HG02973 (cell line): ENCODE results near the gene GRM5.
"Not testable (repeated sequence)": the region's sequence is repeated elsewhere in the genome, so short reads cannot be mapped to it uniquely, and the experiment has no call there.

Source experiments
- ATAC-seq: cut with Tn5 transposase; IDR thresholded peaks from one replicate; pipeline ENCODE4 v1.9.1; 2021; ENCODE audit warnings: moderate library complexity; ENCODE audit not compliant: unreplicated experiment

The GRM5 gene

DNA sequence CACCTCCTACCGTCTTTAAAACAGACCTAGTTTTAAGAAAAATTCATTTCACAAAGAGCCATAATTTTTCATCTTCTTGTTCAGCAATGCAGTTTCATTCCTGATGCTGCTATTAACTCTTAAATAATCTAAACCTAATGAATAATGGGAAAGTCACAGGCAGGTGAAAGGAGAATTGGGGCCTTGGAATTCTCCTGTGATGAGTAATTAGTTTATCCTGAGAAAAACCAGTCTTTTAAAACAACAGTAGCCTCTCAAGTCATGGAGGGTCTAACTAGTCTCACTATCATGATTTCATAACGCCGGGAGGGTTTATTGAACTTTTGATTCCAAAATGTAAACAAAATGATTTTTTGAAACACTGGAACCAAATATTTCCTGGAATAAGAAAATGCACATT is 86.8 kb downstream of the GRM5 start:
- ATAC-seq = not testable (repeated sequence)

- ATAC-seq = not testable (repeated sequence)
These were observed 90.3 kb downstream of the GRM5 start for GRCh38 chr11:88975441-88975840.

DNA sequence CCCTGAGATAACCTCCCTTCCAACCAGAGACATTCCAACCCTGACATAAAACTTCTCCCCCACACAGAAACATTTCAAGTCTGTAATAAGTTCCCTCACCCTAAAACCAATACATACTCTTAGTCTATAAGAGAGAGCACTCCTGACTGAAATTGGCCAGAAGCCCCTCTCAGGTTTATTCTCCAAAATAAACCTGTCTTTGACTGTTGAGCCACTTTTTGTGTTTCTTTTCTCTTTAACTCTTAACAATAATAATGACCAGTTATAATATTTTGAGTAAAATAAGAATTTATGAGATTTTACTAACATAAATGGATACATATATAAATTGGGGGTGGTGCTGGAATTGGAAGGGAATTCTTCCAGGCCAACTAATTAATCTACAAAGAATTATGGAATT is 93.6 kb downstream of the GRM5 start:
- no peak for ATAC-seq

DNA sequence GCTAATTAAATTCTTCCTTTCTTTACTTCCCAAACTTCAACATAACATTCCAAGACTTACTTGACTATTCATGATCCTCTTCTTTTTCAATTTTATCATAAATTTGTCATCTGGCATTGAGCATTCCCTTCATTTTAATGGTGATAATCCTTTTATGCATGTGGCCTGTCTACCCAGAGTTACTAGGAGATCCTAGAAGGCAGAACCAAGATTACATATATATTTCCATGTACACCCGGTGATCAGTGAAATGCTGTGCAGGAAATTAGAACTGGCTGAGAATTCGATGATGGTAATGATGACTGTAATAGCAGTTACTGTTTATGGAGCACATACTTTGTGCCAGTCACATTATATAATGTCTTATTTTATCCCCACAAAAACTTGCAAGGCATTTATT is 104.2 kb downstream of the GRM5 start:
- ATAC-seq = not testable (repeated sequence)

- not testable (repeated sequence) for ATAC-seq
These were observed 105.9 kb downstream of the GRM5 start for GRCh38 chr11:88959857-88960256.

- no peak for ATAC-seq
These were observed 114.8 kb downstream of the GRM5 start for GRCh38 chr11:88950975-88951374.

- not testable (repeated sequence) for ATAC-seq
These were observed 116.9 kb downstream of the GRM5 start for GRCh38 chr11:88948908-88949307.

GRCh38 chr11:88947843-88948572 is 117.8 kb downstream of the GRM5 start:
- ATAC-seq = peak; percentile 58

DNA sequence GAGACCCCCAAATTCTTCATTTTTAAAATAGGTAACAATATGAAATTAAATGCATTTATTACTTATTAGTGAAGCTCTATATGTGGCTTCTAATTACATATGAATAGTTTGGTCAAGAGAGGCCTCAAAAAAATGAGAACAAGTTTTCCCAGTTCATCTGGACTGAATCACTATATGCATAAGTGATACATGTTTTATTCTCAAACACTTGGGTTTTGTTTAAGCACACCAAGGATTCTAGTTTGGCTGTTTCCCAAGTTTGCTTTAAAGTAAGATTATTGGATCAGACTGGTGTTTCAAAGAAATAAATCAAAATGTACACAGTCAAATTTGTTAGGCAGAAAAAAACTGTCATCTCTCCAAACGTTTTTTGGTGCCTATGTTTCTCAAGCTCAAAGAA is 136.1 kb downstream of the GRM5 start:
- not testable (repeated sequence) for ATAC-seq

DNA sequence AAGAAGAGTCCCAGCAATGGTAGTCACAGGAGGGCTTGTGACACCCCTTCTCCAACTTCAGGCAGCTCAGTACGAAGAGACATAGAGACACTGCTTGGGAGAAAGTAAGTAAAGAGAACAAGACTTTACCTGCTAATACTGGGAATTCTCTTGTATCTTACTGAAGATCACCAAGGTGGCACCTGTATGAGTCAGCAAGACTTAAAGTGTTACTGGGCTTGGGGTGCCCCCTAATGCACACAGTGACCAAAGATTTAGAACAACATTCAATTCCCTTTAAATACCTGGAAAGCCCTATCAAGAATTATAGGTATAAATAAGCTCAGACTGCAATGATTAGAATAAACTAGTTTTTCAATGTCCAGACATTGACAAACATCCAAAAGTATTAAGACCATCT is 148.7 kb downstream of the GRM5 start:
- not testable (repeated sequence) for ATAC-seq

DNA sequence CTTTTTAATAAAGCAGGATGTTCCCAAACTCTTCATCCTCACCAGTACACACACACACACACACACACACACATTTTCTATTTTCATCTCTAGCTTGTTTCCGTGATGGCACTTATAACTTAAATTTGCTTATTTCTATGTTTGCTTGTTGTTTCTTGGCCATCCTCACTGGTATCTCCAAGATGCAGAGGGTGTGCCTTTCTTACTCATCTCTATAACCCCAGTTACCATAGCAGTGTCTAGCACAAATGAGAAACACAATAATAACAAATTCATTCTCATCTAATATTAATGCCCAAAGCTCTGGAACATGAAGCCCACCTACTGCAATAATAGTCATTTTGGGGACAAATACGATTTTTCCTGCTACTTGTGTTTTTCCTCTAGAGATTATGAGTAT is 156.3 kb downstream of the GRM5 start:
- no peak for ATAC-seq

DNA sequence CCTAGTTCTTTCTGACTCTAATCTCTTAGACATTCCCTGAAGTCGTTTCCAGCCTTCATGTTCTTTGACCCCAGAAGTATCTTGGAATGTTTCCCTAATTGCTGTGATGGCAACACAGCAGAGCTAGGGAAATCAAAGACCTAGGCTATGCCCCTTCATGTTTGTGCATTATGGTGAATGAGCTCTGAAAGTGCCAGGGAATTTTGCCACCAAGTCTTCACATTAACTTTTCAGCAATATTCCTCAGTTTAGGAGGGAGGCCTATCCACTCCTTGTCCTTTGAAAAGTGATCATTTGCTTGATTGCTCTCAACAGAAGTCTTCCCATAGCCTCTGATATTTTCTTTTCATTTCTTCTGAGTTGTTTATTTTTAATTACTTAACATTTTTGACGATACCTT is 164.3 kb downstream of the GRM5 start:
- not testable (repeated sequence) for ATAC-seq

DNA sequence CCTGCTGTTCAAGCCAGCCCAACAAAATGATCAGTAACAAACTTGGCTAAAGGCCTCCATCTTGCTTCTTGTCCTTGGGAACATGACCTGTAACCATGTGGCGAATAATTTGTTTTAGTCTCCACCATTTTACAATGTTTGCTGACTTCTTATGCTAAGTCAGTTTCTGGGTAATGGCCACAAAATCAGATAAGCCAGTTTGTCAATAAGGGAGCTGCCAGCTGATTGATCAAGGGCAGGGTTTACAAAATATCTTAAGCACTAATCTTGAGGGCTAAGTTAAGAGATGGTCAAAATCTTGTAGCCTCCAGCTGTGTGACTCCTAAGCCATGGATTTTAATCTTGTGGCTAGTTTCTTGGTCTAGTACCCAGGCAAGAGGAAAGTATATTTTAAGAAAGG is 176.9 kb downstream of the GRM5 start:
- ATAC-seq = not testable (repeated sequence)

DNA sequence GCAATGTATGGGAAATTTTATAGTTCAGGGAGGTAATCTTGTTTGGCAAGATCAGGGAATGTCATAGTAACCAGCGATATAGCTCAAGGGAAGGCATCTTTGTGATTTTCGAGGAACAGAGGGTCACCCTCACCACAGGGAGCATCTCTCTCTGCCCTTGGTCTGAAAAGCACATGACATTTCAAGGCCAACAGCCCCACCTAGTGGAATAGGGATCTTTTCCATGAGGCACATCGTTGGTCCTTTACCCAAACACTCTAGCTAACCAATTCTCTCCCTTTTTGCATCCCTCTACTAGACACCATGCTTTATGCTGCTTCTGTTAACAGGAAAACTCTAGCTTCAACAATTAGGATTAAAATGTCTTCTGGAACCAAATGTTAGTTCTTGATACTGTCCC is 179.0 kb downstream of the GRM5 start:
- peak; percentile 71 for ATAC-seq

DNA sequence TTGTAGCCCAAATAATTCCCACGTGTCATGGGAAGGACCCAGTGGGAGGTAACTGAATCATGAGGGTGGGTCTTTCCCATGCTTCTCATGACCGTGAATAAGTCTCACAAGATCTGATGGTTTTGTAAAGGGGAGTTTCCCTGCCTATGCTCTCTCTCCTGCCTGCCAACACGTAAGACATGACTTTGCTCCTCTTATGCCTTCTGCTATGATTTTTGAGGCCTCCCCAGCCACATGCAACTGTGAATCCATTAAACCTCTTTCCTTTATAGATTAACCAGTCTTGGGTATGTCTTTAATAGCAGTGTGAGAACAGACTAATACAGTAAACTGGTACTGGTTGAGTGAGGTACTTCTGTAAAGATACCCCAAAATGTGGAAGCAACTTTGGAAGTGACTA is 183.0 kb downstream of the GRM5 start:
- not testable (repeated sequence) for ATAC-seq

GRCh38 chr11:88861618-88862017 is 204.2 kb downstream of the GRM5 start:
- no peak for ATAC-seq

- not testable (repeated sequence) for ATAC-seq
These were observed 205.4 kb downstream of the GRM5 start for GRCh38 chr11:88860431-88860830.

DNA sequence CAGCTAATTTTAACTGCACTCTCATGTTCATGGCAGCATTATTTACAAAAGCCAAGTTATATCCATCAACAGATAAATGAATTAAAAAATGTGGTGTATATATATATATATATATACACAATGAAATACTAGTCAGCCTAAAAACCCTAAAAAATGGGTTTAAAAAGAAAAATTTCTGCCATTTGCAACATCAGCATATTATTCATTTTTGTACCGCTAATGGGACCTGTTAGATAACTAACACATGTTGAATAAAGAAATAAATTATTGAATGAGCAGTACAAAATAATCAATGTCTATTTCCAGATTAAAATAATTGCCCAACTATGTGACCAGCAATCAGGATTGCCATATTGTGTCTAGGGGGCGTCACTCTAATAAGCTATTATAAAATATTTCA is 211.8 kb downstream of the GRM5 start:
- not testable (repeated sequence) for ATAC-seq

GRCh38 chr11:88851547-88851946 is 214.2 kb downstream of the GRM5 start:
- not testable (repeated sequence) for ATAC-seq

DNA sequence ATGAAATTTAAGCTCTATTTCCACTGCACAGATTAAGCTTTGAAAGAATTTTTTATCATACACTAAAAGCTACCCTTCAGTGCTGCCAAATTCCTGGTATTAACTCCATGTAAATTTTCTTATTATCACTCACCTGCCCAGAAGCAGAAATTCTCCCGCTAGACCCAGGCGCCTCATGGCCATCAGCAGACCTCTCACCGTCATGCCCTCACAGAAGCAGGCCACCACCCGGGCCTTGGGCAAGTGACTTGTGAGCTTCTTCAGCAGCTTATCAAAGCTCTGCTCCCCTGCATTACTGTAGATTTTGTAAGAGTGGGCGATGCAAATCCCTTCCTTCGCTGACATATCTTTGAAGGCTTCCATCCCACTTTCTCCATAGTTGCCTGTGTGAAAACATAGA is 216.0 kb downstream of the GRM5 start:
- not testable (repeated sequence) for ATAC-seq

DNA sequence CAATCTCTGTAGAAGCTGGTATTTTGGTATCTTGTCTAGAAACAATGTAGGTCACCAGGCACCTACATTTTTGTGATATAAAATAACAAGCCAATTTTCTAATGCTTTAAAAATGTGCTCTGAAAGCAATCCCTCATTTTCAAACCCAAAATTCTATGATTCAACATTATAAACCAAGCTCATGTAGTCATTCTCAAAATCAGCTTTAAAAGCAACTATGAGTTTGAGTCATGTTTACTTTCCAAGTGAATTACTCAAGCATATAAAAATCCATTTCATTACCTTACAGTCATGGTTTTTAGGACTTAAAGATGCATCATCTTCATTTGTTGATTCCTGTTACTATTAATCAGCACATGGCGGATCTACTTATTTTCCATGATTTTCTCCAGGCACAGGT is 216.4 kb downstream of the GRM5 start:
- ATAC-seq = no peak

DNA sequence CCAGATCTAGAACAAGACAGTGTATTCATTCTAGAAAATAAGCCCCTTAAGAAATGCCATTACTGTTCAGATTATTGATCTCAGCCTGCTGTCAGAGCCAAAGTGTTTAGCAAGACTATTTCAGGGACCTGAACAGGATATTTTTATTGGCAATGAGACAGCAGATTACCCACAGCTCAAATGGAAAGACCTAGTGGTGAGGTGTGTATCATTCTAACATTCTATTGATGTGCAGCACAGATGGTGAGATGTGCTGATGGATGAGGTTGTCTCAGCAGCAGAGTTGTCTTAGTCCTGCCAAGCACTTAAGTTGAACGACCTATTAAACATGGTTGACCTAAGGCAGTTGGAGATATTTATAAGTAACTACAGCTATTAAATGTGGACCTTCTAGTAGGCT is 219.5 kb downstream of the GRM5 start:
- ATAC-seq = not testable (repeated sequence)

- ATAC-seq = not testable (repeated sequence)
These were observed 220.8 kb downstream of the GRM5 start for GRCh38 chr11:88844941-88845340.
